ENCODE data around the gene MYOC. TPM values are rescaled to one million over a fixed set of nuclear protein-coding genes. Genes with fewer than 3 reads are reported as not detected.

MYOC gene
- total and polyA plus RNA-seq, 4 donors: 0.11 to 1.8 (median 0.58) TPM

GRCh38 chr1:171585715-171586114 lies 66.8 kb downstream of the MYOC start:
- 93 to 96% methylated on average over 8 to 9 of the region's 9 CpGs for WGBS, 2 donors
- TF ChIP-seq, protein P1, sequence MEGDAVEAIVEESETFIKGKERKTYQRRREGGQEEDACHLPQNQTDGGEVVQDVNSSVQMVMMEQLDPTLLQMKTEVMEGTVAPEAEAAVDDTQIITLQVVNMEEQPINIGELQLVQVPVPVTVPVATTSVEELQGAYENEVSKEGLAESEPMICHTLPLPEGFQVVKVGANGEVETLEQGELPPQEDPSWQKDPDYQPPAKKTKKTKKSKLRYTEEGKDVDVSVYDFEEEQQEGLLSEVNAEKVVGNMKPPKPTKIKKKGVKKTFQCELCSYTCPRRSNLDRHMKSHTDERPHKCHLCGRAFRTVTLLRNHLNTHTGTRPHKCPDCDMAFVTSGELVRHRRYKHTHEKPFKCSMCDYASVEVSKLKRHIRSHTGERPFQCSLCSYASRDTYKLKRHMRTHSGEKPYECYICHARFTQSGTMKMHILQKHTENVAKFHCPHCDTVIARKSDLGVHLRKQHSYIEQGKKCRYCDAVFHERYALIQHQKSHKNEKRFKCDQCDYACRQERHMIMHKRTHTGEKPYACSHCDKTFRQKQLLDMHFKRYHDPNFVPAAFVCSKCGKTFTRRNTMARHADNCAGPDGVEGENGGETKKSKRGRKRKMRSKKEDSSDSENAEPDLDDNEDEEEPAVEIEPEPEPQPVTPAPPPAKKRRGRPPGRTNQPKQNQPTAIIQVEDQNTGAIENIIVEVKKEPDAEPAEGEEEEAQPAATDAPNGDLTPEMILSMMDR (IDR thresholded peaks at IDR 0.05; ENCODE audit: control extremely low read depth, extremely low read depth): no peak
- H3K36me3 ChIP-seq (ENCODE audit: control insufficient read depth in 4 of 4, insufficient read depth in 4 of 4, low read length in 4 of 4): peaks cover 23 to 45% (median 39%) of the 10 kb centered on the region in 4 donors

More at GRCh38 chr1:171585715-171586114, 66.8 kb downstream of the MYOC start:
- Histone ChIP-seq H3K27me3 (ENCODE audit: control insufficient read depth in 3 of 3, insufficient read depth in 3 of 3, low read length in 2 of 3) (no peaks in the 10 kb centered on the region), H3K27ac (ENCODE audit: low read depth in 1 of 2, low read length in 1 of 2) (no peak overlapping the region), H3K4me1 (ENCODE audit: control insufficient read depth in 5 of 5, insufficient read depth in 5 of 5, low read length in 5 of 5) (no peaks in the 10 kb centered on the region), H3K9me3 (ENCODE audit: control insufficient read depth in 4 of 4, insufficient read depth in 3 of 4, low read length in 3 of 4) (no peaks in the 10 kb centered on the region), H3K9ac (ENCODE audit: insufficient read depth in 1 of 2, low read length in 2 of 2) (no peak overlapping the region), H3K4me3 (no peak overlapping the region)
- ATAC-seq (ENCODE audit: insufficient read depth, low FRiP score) (no peak), DNase-seq (no peak)

Other genes with a start within 250 kb of the MYOC start
- 100 to 1,000 TPM; 120 to 121 TPM for gene PRRC2C, start 167.2 kb downstream of the MYOC start, total RNA-seq
- gene PRRC2C, start 167.2 kb downstream of the MYOC start, polyA plus RNA-seq: 10 to 100 TPM; 35.1 to 41.2 TPM
- gene MYOCOS, start 30.4 kb downstream of the MYOC start, total RNA-seq: not detected
- not detected for gene MYOCOS, start 30.4 kb downstream of the MYOC start, polyA plus RNA-seq
- 10 to 100 TPM; 13.7 to 20.9 TPM for gene VAMP4, start 89.4 kb upstream of the MYOC start, total RNA-seq
- 1 to 10 TPM; 6.6 to 7.5 TPM for gene VAMP4, start 89.4 kb upstream of the MYOC start, polyA plus RNA-seq
- 10 to 100 TPM; 22.1 to 28.4 TPM for gene METTL13, start 129.0 kb upstream of the MYOC start, total RNA-seq
- gene METTL13, start 129.0 kb upstream of the MYOC start, polyA plus RNA-seq: 10 to 100 TPM; 10.4 to 25.5 TPM
- gene DNM3, start 188.8 kb upstream of the MYOC start, total RNA-seq: 10 to 100 TPM in 1 of 2 donors, 1 to 10 TPM in 1; 7.3 to 16.3 TPM
- 1 to 10 TPM; 2.1 to 3.8 TPM for gene DNM3, start 188.8 kb upstream of the MYOC start, polyA plus RNA-seq